Neural crest cell (in vitro differentiated cells): Measurements from ENCODE around the gene GRM1. TPM values are rescaled to one million over a fixed set of nuclear protein-coding genes. Genes with fewer than 3 reads are reported as not detected.

Source experiments
- DNase-seq: peaks from one replicate; pipeline ENCODE4 v3.0.0; 2021; ENCODE audit warnings: low read depth, mixed read lengths, low spot score
- H3K27ac Mint-ChIP-seq: one replicate; pipeline ENCODE4 v1.8.0; 2021; ENCODE audit warnings: mild to moderate bottlenecking, mixed read lengths; ENCODE audit not compliant: unreplicated experiment
- H3K27me3 Mint-ChIP-seq: 2 replicates; pipeline ENCODE4 v1.8.0; 2021; ENCODE audit warnings: low read depth, mild to moderate bottlenecking, mixed read lengths
- H3K36me3 Mint-ChIP-seq: 2 replicates; pipeline ENCODE4 v1.8.0; 2021; ENCODE audit warnings: low read depth, mild to moderate bottlenecking, mixed read lengths
- H3K4me1 Mint-ChIP-seq: 2 replicates; pipeline ENCODE4 v1.8.0; 2021; ENCODE audit warnings: mixed read lengths
- H3K4me3 Mint-ChIP-seq: one replicate; pipeline ENCODE4 v1.8.0; 2021; ENCODE audit warnings: mild to moderate bottlenecking, mixed read lengths
- H3K9me3 Mint-ChIP-seq: 2 replicates; pipeline ENCODE4 v1.8.0; 2021; ENCODE audit warnings: mixed read lengths
- CTCF ChIP-seq: fragments of 200-600 bp; sonication (generic); conservative IDR thresholded peaks from 2 replicates; pipeline ENCODE4 v1.5.0; 2021; ENCODE audit warnings: antibody characterized with exemption, mild to moderate bottlenecking
- total RNA-seq: library from RNA; stranded (reverse); gene quantifications from 2 replicates; pipeline ENCODE4 v1.2.1, GENCODE V29; 2021

Gene GRM1
- total RNA-seq, 1 donor from 2014 or later = 0.63 TPM

GRCh38 chr6:146341493-146342230, 312.8 kb downstream of the GRM1 start:
- Mint-ChIP-seq H3K27me3 (no peaks in the 10 kb centered on the region), H3K9me3 (no peaks in the 10 kb centered on the region)

GRCh38 chr6:146345598-146345997, 316.7 kb downstream of the GRM1 start:
- DNase-seq = no peak
- Mint-ChIP-seq H3K9me3 (no peaks in the 10 kb centered on the region), H3K27ac (no peak overlapping the region), H3K4me1 (no peaks in the 10 kb centered on the region), H3K4me3 (no peak overlapping the region), H3K36me3 (no peaks in the 10 kb centered on the region), H3K27me3 (no peaks in the 10 kb centered on the region)
- TF ChIP-seq CTCF = no peak

More at GRCh38 chr6:146341493-146342230, 312.8 kb downstream of the GRM1 start:
- DNase-seq = no peak
- H3K27ac Mint-ChIP-seq = no peak overlapping the region
- H3K4me1 Mint-ChIP-seq = no peaks in the 10 kb centered on the region
- TF ChIP-seq CTCF = no peak
- H3K36me3 Mint-ChIP-seq = no peaks in the 10 kb centered on the region
- H3K4me3 Mint-ChIP-seq = no peak overlapping the region

- no peaks in the 10 kb centered on the region for H3K4me1 Mint-ChIP-seq
- DNase-seq = no peak
- no peak overlapping the region for H3K27ac Mint-ChIP-seq
- no peak for TF ChIP-seq CTCF
- H3K27me3 Mint-ChIP-seq = no peaks in the 10 kb centered on the region
- no peaks in the 10 kb centered on the region for H3K36me3 Mint-ChIP-seq
- H3K4me3 Mint-ChIP-seq = no peak overlapping the region
- no peaks in the 10 kb centered on the region for H3K9me3 Mint-ChIP-seq
Observed at GRCh38 chr6:146347090-146347489, 318.2 kb downstream of the GRM1 start.

GRCh38 chr6:146347690-146348089, 318.8 kb downstream of the GRM1 start:
- Mint-ChIP-seq H3K27ac (no peak overlapping the region), H3K9me3 (no peaks in the 10 kb centered on the region), H3K4me1 (no peaks in the 10 kb centered on the region), H3K4me3 (no peak overlapping the region), H3K27me3 (no peaks in the 10 kb centered on the region), H3K36me3 (no peaks in the 10 kb centered on the region)
- TF ChIP-seq CTCF = no peak
- no peak for DNase-seq

- TF ChIP-seq CTCF = no peak
- Mint-ChIP-seq H3K4me3 (no peak overlapping the region), H3K36me3 (no peaks in the 10 kb centered on the region), H3K27me3 (no peaks in the 10 kb centered on the region), H3K9me3 (no peaks in the 10 kb centered on the region), H3K4me1 (no peaks in the 10 kb centered on the region), H3K27ac (no peak overlapping the region)
- no peak for DNase-seq
Observed at GRCh38 chr6:146351018-146351417, 322.2 kb downstream of the GRM1 start.
